NB4 (cell line): ENCODE measurements around the gene MAP4K4.
A peak's percentile ranks its signal among the peaks of the same experiment; 100 is the strongest.

Source experiments
- CTCF ChIP-seq: IDR thresholded peaks from one replicate; pipeline ENCODE4 v1.5.1; 2012; ENCODE audit warnings: low read depth, low read length
- MAX ChIP-seq: IDR thresholded peaks from 2 replicates; pipeline ENCODE4 v1.6.1; 2011; ENCODE audit warnings: low read depth, low read length

GRCh38 chr2:101781326-101781725, 83.8 kb downstream of the MAP4K4 start:
- peak; percentile 57 for TF ChIP-seq MAX
- TF ChIP-seq CTCF = no peak
